A549 (cell line): ENCODE results near the gene SORBS1. TPM values are rescaled to one million over a fixed set of nuclear protein-coding genes. Genes with fewer than 3 reads are reported as not detected.

Experiments used
- ATAC-seq, 2 experiments: fragments of 200-7000 bp in 1 of 2; fragments of >200 bp in 1 of 2; cut with Nextera tagmentation in 1 of 2; cut with Tn5 transposase in 1 of 2; 3 replicates each; pipeline versions ENCODE4 v1.8.0 to v1.9.1; 2018 to 2020; ENCODE audit warnings: mild to moderate bottlenecking in 1 of 2, moderate library complexity in 1 of 2
- CTCF ChIA-PET: fragments of 300-600 bp; sonication (Branson Sonifier 250); formaldehyde crosslinking; extraction: SDS; loops from one replicate; lab custom pipeline; 2021; ENCODE audit warnings: antibody characterized with exemption, inconsistent platforms; lab: Yijun Ruan, JAX
- POLR2A ChIA-PET: fragments of 350-600 bp; formaldehyde crosslinking; extraction: SDS; loops from one replicate; lab custom pipeline; 2021; ENCODE audit warnings: antibody characterized with exemption, inconsistent platforms; lab: Yijun Ruan, JAX
- DNase-seq, 2 experiments: peaks; one replicate each; pipeline versions ENCODE4 v3.0.0 to v3.0.0-alpha.2; 2011 to 2016; ENCODE audit warnings: low read depth in 1 of 2, low spot score in 1 of 2
- FAIRE-seq: peaks from 2 replicates; lab custom pipeline; 2011; peaks lifted over from hg19 to GRCh38; lab: Jason Lieb, UNC
- H3K27ac ChIP-seq, 2 experiments: fragments of >200 bp; sonication (Bioruptor Twin); formaldehyde crosslinking; 3 replicates each; pipeline ENCODE4 v1.5.1; 2016 to 2017
- H3K4me1 ChIP-seq: fragments of >200 bp; sonication (Bioruptor Twin); formaldehyde crosslinking; 3 replicates; pipeline ENCODE4 v1.6.1; 2016
- H3K4me2 ChIP-seq: fragments of >200 bp; sonication (Bioruptor Twin); formaldehyde crosslinking; 3 replicates; pipeline ENCODE4 v1.6.1; 2016
- H3K4me3 ChIP-seq: fragments of >200 bp; sonication (Bioruptor Twin); formaldehyde crosslinking; 3 replicates; pipeline ENCODE4 v1.5.1; 2016
- H3K9me3 ChIP-seq: fragments of >200 bp; sonication (Bioruptor Twin); formaldehyde crosslinking; 3 replicates; pipeline ENCODE4 v1.6.1; 2016
- CBX8 ChIP-seq: fragments of 200-600 bp; sonication (generic); IDR thresholded peaks from 2 replicates; pipeline ENCODE4 v1.6.1; 2016
- CTCF ChIP-seq: fragments of >200 bp; sonication (Bioruptor Twin); formaldehyde crosslinking; IDR thresholded peaks from 3 replicates; pipeline ENCODE4 v1.5.1; 2016
- FOSL2 ChIP-seq, 2 experiments: fragments of 450-650 bp in 1 of 2; fragments of >200 bp in 1 of 2; sonication (Bioruptor Twin) in 1 of 2; formaldehyde crosslinking; IDR thresholded peaks; 2 replicates each; pipeline versions ENCODE4 v1.5.0 to v1.6.1; 2016 to 2020; ENCODE audit warnings: mild to moderate bottlenecking in 1 of 2, moderate library complexity in 1 of 2
- HMGXB4 ChIP-seq: fragments of 250-450 bp; sonication (Bioruptor Pico); IDR thresholded peaks from 2 replicates; pipeline ENCODE4 v1.5.0; 2021; ENCODE audit warnings: mild to moderate bottlenecking, moderate library complexity, borderline replicate concordance
- KDM5A ChIP-seq: fragments of 200-600 bp; sonication (generic); IDR thresholded peaks from 2 replicates; pipeline ENCODE4 v1.6.1; 2016; ENCODE audit warnings: antibody characterized with exemption, mild to moderate bottlenecking
- NFE2L2 ChIP-seq: fragments of 150-350 bp; conservative IDR thresholded peaks from 2 replicates; pipeline ENCODE4 v1.6.1; 2014; ENCODE audit warnings: low read length
- RARB ChIP-seq: fragments of 250-450 bp; sonication (Bioruptor Pico); IDR thresholded peaks from 2 replicates; pipeline ENCODE4 v1.8.0; 2021; ENCODE audit warnings: mild to moderate bottlenecking, moderate library complexity
- RCOR1 ChIP-seq: fragments of 150-350 bp; IDR thresholded peaks from 2 replicates; pipeline ENCODE4 v1.6.1; 2014; ENCODE audit warnings: antibody characterized with exemption, low read length, low read depth
- RNF2 ChIP-seq: fragments of 200-600 bp; sonication (generic); IDR thresholded peaks from 2 replicates; pipeline ENCODE4 v1.6.1; 2016; ENCODE audit warnings: low read depth, mild to moderate bottlenecking, antibody characterized with exemption, moderate library complexity, borderline replicate concordance
- SMC3 ChIP-seq: fragments of >200 bp; sonication (Bioruptor Twin); formaldehyde crosslinking; IDR thresholded peaks from 3 replicates; pipeline ENCODE4 v1.6.1; 2018; ENCODE audit warnings: inconsistent platforms
- SREBF2 ChIP-seq: fragments of 450-650 bp; IDR thresholded peaks from 2 replicates; pipeline ENCODE4 v1.6.1; 2014; ENCODE audit warnings: mild to moderate bottlenecking, moderate library complexity
- TFCP2L1 ChIP-seq: fragments of 250-450 bp; sonication (Bioruptor Pico); IDR thresholded peaks from 2 replicates; pipeline ENCODE4 v1.5.0; 2021; ENCODE audit warnings: mild to moderate bottlenecking
- ZC3H11A ChIP-seq: fragments of 450-650 bp; IDR thresholded peaks from 2 replicates; pipeline ENCODE4 v1.6.1; 2014; ENCODE audit warnings: antibody characterized with exemption, mild to moderate bottlenecking
- ZFP36 ChIP-seq: fragments of 450-650 bp; IDR thresholded peaks from 2 replicates; pipeline ENCODE4 v1.6.1; 2014; ENCODE audit warnings: borderline replicate concordance; ENCODE audit not compliant: partially characterized antibody
- ZSCAN20 ChIP-seq: fragments of 250-450 bp; sonication (Bioruptor Pico); IDR thresholded peaks from 2 replicates; pipeline ENCODE4 v1.8.0; 2022; ENCODE audit warnings: mild to moderate bottlenecking, moderate library complexity
- WGBS: methylation state at CpG from one replicate; pipeline ENCODE4 v1.1.6; 2017; ENCODE audit errors: missing lambda C conversion rate; 5-methylcytosine and 5-hydroxymethylcytosine counted together
- polyA plus RNA-seq, 4 experiments: library from polyadenylated mRNA; depleted of rRNA in 3 of 4; stranded (reverse); fragments of >200 nt; fragmentation: RNase III in 1 of 4; extraction: RNeasy Plus Mini Kit Qiagen cat#74134 plus additional on column Dnase treatment in 1 of 4; gene quantifications; 2 replicates in 3 of 4; 3 replicates in 1 of 4; pipeline ENCODE4 v1.2.3, GENCODE V29; 2011 to 2017
- TF ChIP-seq, protein P1 (sequence below): fragments of 200-600 bp; sonication (generic); IDR thresholded peaks from 2 replicates; pipeline ENCODE4 v1.6.1; 2016; ENCODE audit warnings: antibody characterized with exemption, mild to moderate bottlenecking, moderate library complexity

Gene SORBS1
- polyA plus RNA-seq, 2 of the 4 experiments (the other 2 are of a cell fraction), result 0.39 to 0.80 TPM

- ATAC-seq (no peak), FAIRE-seq (no peak), DNase-seq (no peak)
- H3K4me3 ChIP-seq, result no peak overlapping the region
- peaks cover 6% of the 10 kb centered on the region; the same call in 2 of the 3 replicates for H3K4me1 ChIP-seq
- no peak overlapping the region for H3K27ac ChIP-seq
- TF ChIP-seq ZC3H11A, result no peak
- no peak for TF ChIP-seq SMC3
- TF ChIP-seq CTCF, result no peak
- no peak for TF ChIP-seq RARB (CRISPR knock-in tag)
- TF ChIP-seq HMGXB4 (CRISPR knock-in tag), result no peak
- TF ChIP-seq RCOR1, result no peak
- TF ChIP-seq ZSCAN20 (CRISPR knock-in tag), result no peak
- no peak for TF ChIP-seq RNF2
- TF ChIP-seq KDM5A, result no peak
- TF ChIP-seq, protein P1, sequence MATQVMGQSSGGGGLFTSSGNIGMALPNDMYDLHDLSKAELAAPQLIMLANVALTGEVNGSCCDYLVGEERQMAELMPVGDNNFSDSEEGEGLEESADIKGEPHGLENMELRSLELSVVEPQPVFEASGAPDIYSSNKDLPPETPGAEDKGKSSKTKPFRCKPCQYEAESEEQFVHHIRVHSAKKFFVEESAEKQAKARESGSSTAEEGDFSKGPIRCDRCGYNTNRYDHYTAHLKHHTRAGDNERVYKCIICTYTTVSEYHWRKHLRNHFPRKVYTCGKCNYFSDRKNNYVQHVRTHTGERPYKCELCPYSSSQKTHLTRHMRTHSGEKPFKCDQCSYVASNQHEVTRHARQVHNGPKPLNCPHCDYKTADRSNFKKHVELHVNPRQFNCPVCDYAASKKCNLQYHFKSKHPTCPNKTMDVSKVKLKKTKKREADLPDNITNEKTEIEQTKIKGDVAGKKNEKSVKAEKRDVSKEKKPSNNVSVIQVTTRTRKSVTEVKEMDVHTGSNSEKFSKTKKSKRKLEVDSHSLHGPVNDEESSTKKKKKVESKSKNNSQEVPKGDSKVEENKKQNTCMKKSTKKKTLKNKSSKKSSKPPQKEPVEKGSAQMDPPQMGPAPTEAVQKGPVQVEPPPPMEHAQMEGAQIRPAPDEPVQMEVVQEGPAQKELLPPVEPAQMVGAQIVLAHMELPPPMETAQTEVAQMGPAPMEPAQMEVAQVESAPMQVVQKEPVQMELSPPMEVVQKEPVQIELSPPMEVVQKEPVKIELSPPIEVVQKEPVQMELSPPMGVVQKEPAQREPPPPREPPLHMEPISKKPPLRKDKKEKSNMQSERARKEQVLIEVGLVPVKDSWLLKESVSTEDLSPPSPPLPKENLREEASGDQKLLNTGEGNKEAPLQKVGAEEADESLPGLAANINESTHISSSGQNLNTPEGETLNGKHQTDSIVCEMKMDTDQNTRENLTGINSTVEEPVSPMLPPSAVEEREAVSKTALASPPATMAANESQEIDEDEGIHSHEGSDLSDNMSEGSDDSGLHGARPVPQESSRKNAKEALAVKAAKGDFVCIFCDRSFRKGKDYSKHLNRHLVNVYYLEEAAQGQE, result no peak
- ChIA-PET POLR2A (no interaction called here), CTCF (interaction anchor here (1.7 kb wide), 1 partner anchor 95 kb away, joined by 5 read pairs; no protein-coding TSS in a partner anchor)
- 90% methylated on average over 7 of the region's 7 CpGs for WGBS
- H3K4me2 ChIP-seq, result no peak overlapping the region
- no peaks in the 10 kb centered on the region for H3K9me3 ChIP-seq
Measured at GRCh38 chr10:95526044-95526443, 35.1 kb downstream of the SORBS1 start.

DNA sequence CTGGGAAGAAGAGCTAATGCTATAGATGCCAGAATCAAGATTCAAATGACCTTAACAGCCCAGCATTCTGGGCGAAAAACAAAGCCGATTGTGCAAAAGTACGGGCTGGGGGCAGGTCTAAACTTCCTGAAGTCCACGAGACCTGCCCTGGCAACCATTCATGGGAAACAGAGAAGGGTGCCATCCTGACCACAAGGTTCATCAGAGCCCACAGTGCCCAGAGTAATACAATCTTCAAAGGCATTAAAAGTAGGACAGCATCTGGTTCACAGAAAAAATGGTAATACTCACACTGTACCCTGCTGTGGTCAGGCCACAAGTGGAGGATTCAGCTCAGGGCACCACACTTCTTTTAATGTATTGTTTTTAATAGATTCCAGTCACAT is 36.1 kb downstream of the SORBS1 start:
- FAIRE-seq (no peak), ATAC-seq (no peak), DNase-seq (no peak)
- CTCF ChIA-PET, result interaction anchor here (1.7 kb wide), 1 partner anchor 94 kb away, joined by 4 read pairs; no protein-coding TSS in a partner anchor
- H3K9me3 ChIP-seq, result no peaks in the 10 kb centered on the region
- H3K4me2 ChIP-seq, result no peak overlapping the region
- POLR2A ChIA-PET, result no interaction called here
- H3K4me1 ChIP-seq, result peaks cover 6% of the 10 kb centered on the region; the same call in 2 of the 3 replicates
- H3K4me3 ChIP-seq, result no peak overlapping the region
- 67% methylated on average over 4 of the region's 4 CpGs for WGBS
- no peak overlapping the region for H3K27ac ChIP-seq
- TF ChIP-seq CBX8 (no peak), RARB (CRISPR knock-in tag) (no peak), SREBF2 (no peak), ZFP36 (no peak), NFE2L2 (no peak), TFCP2L1 (CRISPR knock-in tag) (no peak), FOSL2 (IDR thresholded peaks at IDR 0.05) (no peak), FOSL2 (CRISPR knock-in tag; IDR thresholded peaks at IDR 0.05) (no peak)
- TF ChIP-seq, all 56 proteins: peak for 0
